CD4-positive, alpha-beta T cell treated with Interleukin-10 for 1 hour (primary cell): ENCODE results near the gene PPIE.
"Not testable (repeated sequence)": the region's sequence is repeated elsewhere in the genome, so short reads cannot be mapped to it uniquely, and the experiment has no call there.

Source experiments
- DNase-seq: peaks from one replicate; pipeline ENCODE4 v3.0.0-alpha.2; 2020

Gene PPIE

DNA sequence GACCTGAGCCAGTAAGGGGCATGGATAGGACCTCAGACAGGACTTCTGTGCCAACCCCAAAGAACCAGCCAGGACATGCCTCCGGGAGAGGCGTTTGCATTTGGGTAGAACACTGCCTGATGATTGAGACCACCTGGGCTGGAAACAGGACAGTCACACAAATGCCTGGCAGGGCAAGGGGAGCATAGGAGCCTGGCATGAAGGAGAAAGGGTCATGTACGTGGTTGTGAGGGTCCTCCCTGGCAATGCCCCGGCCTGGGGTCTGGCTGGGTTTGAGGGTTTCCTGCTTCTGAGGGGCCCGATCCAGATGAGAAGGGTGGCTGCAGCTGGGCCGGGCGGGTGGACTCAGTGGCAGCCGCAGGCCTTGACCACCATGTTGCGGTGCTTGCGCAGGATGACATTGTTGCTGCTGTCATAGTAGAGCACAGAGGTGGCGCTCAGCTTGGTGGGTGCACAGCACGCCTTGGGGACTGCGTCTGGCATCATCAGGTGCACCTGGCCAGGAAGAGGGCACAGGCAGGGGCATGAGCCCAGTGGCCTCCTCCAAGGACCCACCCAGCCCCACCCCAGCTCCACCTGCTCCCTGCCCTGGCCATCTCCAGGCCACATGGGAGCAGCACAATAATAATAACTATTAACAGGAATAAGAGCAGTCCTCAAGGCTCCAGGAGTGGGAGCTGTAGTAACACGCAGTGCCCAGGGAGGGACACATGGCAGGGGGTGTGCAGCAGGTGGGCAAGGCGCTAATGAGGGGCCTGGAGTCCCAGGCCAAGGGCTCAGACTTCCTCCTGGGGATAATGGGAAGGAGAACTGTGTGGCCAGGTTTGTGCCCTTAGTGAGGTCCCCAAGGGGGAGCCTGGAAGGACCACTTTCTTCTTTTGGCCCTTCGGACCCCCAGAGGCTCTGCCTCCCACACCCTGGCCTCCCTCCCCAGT, 21.7 kb downstream of the PPIE start:
- DNase-seq, result no peak

DNA sequence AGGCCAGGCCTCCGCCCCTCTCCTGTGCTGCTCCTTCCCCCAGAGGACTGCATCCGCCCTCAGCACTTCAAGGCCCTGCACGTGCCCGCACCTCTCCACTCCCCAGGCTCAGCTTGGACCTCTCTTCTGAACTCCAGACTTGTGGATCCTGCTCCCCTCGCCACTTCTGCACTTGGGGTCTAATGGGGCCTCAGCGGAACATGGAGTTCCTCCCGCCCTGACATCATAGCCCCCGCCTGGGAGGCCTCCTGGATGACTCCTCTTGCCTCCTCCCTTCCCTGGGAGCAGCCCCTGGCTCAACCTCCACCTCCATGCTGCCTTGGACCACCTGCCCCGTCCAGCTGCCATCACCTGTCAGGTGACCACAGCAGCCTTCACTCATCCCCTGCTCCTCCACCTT, 22.3 kb downstream of the PPIE start:
- no peak for DNase-seq

DNA sequence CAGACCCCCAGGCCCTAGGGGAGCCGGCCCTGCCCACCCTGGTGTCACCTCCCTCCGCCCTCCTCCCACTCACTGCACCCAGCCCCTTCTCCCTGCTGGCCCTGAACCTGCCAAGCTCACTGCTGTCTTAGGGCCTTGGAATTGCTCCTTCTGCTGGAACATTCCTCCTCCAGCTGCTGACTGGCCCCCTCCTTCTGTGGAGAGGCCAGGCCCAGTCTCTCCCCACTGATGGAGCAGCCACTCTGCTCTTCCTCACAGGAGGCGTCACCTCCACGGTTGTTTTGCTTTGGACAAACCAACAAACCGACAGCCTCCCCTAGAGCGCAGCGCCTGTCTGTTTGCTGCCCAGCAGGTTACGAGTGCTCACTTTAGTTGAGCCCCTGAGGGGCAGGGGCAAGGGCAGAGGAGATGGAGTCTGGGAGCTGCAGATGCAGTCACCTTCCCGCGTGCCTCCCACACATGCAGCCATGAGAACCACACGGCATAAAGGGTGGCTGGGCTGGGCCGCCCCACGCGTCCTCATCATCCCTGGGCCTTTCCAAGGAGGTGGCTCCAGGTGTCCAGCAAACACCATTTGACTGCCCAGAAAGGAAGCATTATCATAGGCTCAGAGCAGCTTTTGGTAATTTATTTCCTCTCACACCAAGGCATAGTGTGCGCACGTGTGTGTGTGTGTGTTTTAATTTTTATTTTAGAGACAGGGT, 23.0 kb downstream of the PPIE start:
- DNase-seq, result no peak

DNA sequence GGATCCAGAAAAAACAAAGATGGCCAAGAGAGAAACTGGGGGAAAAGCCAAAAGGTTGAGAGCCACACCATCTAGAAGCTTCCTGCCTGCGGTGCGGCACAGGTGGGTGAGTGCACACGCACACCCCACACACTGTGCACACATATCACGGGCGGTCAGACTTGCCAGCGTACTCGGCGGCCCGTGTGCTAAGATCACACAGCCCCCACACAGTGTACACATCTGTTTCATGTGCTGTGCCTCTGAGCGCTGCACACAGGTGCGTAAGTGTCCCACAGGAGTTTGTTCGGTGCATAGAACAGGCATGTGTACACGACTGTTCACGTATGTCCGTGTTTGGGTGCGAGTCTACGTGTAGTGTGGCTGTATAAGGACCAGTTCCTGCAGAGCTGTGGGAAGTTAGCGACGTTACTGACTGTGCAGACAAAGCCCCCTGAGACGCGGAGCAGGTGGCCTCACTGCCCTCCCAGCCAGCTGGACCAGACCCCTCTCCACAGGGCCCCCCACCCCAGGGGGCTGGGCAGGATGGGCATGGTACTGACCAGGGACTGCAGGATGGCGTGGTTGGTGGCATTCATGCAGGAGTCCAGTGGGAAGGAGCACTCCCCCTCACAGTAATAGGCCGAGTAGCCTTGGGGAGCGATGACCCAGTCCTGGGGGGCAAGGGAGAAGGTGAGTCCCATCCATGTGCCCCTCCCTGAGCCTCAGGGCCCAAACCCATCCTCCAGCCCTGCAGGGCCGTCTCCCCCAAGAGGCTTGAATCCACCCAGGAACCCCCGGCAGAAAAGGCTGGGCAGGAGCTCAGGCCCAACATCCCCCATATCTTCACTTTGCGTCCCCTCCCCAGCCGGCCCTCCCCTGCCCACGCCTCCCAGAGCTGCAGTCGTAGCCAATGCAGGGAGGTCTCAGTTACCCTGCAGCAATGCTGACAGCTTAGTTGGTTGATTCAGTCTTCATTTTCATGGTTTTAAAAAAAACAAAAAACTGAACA, 24.2 kb downstream of the PPIE start:
- DNase-seq, result no peak

DNA sequence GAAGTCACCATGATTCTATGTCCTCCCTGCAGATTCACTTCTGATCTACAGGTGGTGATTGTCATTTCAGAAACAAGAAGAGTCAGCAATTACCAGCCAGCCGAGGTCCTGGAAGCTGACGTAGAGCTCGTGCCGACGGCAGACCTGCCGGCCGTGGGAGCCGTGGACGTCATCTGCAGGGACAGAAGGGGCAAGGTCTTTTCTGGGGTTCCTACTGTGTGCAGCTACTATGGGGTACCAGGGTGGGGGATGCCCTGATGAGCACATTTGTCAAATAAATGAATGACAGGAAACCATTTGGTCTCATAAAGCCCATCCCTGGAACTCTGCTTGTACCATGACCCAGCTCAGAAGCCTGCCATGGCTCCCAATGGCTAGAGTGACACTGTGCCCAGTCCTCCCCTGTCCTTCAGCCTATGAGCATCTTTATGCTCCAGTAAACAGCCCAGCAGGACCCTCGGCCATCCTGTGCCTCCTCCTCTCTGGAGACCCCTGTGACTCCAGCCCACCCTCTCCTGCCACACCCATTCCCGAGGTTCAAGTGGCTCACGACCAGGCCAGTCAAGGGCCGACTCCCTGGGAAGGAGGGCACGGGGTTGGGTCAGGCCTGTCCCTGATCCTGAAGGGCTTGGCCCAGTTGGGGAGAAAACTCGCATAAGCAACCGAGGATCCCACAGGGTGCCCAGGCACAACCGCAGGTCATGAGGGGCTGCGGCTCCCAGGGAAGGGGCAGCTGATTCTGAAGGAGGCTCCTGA, 25.1 kb downstream of the PPIE start:
- not testable (repeated sequence) for DNase-seq

DNA sequence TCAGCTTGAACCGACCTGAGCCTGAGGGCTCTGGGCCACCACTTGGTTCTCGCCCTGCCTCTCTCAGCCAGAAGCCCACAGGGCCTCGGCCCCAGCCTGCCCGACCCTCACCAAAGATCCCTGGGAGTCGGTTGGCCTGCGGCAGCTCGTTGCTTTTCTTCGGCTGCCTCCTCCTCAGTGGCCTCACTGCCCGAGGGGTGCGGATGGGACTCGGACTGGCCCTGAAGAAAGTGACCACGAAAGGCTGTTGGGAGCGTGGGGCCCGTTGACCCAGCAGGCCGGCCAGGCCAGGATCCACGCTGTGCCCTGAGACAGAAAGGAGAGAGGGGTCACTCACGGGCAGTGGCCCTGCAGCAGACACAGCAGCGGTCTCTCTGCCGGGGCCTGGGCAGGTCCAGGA, 25.8 kb downstream of the PPIE start:
- DNase-seq, result not testable (repeated sequence)

DNA sequence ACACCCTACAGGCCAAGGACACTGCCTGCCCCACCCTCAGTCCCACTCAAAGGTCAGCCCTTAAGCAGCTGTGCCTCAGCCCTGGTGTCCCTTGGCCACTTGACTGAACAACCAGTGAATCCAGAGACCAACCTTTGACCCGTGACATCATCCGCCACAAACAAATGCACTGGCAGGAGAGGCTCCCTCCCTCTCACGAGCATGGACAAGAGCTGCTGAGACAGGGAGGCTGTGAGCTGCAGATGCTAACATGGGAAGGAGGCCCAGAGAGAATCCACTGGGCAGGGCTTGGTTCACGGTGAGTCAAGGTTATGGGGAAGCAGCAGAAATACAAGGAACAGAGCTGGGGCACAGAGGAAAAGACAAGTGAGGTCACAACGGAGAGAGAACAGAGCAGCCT, 27.8 kb downstream of the PPIE start:
- DNase-seq, result not testable (repeated sequence)

DNA sequence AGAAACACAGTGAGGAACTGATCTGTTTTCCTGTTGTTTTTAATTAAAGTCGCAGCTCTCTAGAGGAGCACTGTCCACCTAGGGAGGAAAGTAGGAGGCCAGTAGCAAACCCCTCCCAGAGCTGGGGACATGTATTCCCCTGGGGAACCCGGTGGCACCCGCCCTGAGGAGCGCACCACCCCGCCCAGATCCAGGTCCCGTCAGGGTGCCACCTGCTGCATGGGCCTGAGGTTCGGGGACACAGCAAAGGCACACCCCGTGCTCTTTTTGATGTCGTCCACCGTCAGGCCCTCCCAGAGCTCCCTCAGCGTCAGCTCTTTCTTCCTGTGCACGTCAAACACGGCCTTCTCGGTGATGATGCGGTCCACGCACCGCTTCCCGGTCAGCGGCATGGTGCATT, 30.8 kb downstream of the PPIE start:
- not testable (repeated sequence) for DNase-seq

DNA sequence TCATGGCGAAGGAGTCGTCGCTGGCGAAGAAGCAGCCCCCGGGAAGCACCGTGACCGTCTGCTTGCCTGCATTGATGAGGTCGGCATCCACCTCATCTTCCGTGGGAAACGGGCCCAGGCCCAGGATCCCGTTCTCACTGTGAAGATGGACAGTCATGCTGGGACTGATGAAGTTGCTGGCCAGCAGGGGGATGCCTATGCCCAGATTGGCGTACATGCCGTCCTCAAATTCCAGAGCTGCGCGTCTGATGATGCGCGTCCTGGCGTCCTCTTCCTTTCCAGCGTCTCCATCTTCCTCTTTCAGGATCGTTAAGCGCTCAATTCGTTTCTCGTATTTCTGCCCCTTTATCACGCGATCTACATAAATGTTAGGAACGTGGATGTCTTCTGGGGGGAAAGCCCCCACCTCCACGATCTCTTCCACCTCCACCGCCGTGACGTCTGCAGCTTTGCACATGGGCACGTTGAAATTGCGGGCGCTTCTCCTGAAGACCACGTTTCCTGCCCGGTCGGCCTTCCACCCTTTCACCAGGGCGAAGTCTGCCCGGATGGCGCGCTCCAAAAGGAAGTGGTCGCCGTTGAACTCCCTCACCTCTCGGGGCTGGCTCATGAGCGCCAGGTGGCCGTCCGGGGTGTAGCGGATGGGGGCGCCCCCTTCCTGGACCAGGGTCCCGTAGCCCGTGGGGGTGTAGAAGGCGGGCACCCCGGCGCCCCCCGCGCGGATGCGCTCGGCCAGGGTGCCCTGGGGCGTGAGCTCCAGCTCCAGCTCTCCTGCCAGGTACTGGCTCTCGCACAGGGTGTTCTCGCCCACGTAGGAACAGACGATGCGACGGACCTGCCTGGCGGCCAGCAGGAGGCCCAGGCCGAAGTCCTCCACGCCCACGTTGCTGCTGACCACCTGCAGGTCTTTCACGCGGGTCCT, 31.7 kb downstream of the PPIE start:
- DNase-seq, result not testable (repeated sequence)

DNA sequence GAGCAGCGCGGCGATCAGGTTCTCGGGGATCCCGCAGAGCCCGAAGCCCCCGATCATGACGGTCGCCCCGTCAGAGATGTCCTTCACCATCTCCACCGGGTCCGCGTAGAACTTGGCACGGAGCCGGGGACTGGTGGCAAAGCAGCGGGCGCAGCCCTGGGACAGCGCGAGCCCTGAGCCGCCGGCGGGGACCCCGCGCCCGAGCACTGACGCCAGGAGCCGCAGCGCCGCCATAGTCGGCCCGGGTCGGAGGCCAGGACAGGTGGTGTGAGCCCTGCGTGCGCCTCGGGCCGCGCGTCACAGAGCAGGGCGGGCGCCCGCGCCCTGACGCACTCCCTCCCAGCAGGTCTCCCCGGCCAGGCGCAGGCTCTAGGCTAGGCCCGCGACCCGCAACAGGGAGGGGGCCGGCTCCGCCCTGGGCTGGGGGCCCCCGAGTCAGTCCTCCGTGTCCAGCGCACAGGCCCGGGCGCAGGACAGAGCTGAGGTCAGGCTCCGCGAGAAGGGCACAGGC, 32.4 kb downstream of the PPIE start, which contains the start of gene OXCT2:
Gene OXCT2, minus strand, starts transcription at position 327 of the 511 bp plus-strand sequence. Its CDS starts 93 bp downstream, at position 234.
- not testable (repeated sequence) for DNase-seq

DNA sequence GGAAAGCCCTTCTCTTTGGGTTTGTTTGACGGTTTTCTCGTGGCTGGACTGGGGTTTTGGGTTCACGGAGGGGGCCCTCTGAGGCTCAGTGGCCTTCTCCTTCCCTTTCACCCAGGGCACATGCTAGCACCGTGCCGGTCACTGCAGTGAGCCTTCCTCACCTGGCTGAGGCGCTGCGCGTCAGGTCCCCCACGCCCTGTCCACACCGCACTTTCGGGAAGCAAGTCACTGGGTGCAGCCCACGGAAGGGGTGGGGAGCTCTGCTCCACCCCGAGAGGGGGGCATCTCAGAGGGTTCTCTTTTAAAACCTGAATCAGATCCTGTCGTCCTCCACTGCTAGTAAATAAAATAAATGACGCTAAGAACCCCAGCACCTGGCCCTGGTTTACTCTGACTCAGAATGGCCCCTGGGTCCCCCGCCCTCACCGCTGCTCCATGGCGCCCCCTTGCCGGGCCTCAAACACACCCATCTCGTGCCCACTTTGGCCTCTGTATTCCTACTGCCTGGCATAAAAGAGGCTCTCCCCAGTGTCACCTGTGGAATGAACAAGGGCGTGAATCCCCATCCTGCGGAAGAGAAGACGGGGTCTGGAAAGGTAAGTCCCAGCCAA, 34.8 kb downstream of the PPIE start:
- not testable (repeated sequence) for DNase-seq

DNA sequence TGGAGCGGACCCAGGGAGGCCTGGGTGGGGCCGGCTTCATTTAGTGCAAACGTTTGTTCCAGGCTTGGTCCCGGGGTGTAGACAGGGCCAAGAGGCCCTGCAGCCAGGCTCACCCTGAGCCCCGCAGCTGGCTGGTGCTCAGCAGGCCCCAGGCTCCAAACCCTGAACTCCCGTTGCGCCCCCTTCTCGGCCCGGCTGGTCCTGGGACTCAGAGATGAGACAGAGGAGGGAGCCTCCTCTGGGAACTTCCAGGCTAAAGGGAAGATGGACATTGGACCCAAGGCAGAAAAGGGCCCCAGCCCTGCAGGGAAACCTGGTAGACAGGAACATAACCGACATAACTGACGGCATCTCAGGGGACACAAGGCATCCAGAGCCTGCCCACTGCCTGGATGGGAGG, 36.5 kb downstream of the PPIE start:
- not testable (repeated sequence) for DNase-seq

DNA sequence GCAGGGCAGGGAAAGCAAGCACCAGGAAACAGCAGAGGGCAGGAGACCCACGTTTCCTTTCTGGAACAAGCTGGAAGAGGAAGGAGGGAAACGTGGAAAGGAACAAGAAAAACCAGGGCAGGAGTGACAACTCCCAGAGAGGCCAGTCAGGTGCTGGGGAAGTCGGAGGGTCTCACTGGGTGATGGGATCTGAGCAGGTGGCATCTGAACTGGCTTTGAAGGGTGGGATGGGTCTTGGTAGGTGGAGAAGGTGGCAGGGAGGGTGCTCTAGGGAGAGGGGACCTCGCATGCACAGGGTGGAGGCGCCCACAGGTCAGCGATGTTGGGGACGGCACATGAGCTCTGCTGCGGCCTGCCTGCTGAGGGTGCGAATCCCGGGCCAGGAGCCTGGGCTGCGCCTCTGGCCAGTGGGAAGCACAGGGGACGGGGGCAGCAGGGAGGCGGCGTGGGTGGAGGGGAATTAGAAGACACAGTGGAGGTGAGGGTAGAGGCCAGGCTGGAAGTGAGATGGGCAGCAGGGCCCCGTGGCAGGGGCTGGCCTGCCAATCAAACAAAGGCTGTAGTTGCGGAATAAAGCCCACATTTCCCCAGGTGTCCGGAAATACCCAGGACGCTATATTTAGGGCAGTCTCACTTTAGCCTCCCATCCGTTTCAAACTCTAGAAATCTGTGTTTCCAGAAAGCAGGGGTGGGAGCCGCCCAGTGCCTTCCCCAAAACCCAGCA, 37.2 kb downstream of the PPIE start:
- not testable (repeated sequence) for DNase-seq

DNA sequence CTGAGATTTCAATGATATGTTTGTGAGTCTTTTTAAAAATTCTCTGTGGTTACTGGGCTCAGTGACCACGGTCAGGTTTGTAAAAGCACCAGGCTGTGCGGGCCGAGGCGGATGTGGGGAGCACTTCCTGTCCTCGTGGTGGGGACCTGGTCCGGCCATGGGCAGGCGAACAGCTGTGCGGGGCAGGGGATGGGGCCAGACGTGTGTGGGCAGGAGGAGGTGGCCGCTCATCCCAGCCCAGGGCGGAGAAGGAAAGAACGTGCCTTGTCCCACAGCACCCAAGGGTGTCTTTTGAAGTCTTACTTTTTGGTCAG, 37.7 kb downstream of the PPIE start:
- DNase-seq, result no peak

DNA sequence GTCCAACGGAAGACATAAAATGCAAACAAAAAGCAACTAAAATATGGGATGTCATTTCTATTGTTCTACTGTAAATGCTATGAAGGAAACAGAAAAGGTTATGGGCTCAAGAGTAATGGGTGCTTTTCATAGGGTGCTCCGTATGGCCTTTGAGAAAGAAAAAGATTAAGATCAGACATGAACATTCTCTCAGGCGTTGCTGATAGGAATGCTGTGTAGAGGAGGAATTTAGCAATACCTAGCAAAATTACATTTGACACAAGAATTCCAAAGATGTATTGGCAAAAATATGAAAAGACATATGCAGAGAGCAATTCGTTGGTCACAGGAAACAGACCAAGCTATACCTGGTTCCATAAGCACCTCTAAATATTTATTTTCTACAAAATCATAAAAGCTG, 38.2 kb downstream of the PPIE start:
- no peak for DNase-seq

DNA sequence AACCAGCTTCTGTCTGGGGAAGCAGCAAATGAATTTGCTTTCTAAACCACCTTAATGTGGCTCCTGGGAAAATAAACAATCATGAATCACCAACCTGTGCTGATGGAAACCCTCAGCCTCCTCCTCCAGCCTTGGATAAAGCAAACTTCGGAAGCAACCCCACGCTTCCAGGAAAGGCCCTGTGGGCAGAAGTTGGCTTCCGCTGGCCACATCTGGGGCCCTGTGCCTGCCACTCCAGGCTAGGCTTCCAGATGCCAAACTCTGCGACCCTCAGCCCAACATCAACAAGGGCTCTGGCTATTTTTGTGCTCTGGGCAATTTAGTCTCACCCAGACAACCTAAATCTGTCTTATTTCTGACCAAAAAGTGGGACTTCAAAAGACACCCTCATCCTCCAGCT, 38.6 kb downstream of the PPIE start:
- no peak for DNase-seq

DNA sequence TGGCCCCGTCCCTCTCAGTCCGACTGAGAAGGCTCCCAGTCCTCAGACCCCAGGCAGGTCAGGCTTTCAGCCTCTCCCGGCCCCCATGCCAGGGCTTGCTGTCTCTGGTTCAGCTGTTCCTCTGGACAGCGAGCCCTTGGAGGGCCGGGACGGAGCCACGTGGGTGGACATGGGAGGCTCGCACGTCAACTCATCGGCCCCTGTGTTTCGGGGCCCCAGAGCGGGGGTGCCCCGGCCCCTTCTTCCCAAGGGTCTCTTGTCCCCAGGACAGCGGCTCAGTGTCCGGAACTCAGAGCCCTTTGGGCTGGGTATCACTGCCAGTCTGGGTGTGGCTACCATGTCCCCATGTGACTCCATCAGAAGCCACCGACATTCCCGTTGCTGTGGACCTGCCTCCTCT, 39.2 kb downstream of the PPIE start:
- DNase-seq, result not testable (repeated sequence)

DNA sequence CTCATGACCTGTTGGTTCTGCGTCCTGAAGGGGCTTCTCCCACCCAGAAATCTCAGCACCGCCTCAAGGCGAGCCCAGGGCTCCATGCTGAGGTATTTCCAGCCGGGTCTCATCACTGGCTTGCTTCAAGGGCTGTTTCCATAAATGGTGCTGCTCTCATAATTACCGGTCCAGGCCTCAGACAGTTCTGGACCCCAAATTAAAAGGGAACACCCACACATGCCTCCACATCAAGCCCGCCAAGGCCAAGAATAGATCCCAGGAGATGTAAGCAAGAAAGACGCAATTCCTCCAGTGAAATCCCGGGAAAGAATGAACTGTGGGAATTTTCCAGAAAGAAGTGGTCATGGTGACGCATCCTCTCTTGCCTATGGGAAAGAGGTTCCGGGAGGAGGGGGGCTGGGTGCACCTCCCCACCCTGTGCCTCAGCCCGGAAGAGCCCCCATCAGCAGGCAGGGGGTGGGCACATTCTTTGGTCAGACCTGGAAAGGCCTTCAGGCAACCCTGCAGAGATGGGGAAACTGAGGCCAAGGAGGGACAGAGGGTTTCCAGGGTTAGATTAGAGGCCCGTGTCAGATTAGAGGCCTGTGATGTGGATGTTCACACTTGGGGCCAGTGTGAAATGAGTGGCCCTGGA, 39.9 kb downstream of the PPIE start:
- not testable (repeated sequence) for DNase-seq

DNA sequence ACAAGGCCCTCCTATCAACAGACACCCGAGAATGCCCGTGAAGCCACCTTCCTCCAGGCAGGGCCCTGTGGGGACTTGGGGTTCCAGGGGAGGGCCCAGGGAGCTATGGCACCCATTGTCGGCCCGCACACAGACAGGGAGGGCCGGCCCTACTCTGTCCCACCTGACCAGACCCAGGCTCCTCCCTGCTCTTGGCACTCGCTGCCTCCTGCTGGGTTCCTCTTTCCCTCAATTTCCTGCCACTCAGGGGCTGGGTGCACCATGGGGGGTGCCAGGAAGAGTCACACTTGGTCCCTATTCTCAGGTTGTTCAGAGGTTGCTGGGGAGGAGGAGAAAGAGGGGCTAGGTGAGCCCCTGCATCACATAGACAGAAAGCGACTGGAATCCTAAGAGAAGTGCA, 40.5 kb downstream of the PPIE start:
- no peak for DNase-seq
